SJSA1 (cell line): ENCODE results near the gene RDH5. TPM values are rescaled to one million over a fixed set of nuclear protein-coding genes. Genes with fewer than 3 reads are reported as not detected.

Source experiments
- DNase-seq, 2 experiments: peaks; one replicate each; pipeline ENCODE4 v3.0.0-alpha.2; 2015 to 2020; ENCODE audit warnings: low spot score in 2 of 2, low read depth in 1 of 2
- H3K27ac ChIP-seq: fragments of 250-450 bp; sonication (Bioruptor Pico); 2 replicates; pipeline ENCODE4 v1.5.1; 2020; ENCODE audit warnings: mild to moderate bottlenecking, moderate library complexity
- H3K27me3 ChIP-seq: fragments of 250-450 bp; sonication (Bioruptor Pico); replicated peaks from 2 replicates; pipeline ENCODE4 v1.5.1; 2020; ENCODE audit warnings: mild to moderate bottlenecking, moderate library complexity
- H3K36me3 ChIP-seq: fragments of 250-450 bp; sonication (Bioruptor Pico); 2 replicates; pipeline ENCODE4 v1.5.1; 2020; ENCODE audit warnings: mild to moderate bottlenecking
- H3K4me1 ChIP-seq: fragments of 250-450 bp; sonication (Bioruptor Pico); replicated peaks from 2 replicates; pipeline ENCODE4 v1.6.1; 2021; ENCODE audit warnings: mild to moderate bottlenecking
- H3K4me3 ChIP-seq: fragments of 250-450 bp; sonication (Bioruptor Pico); 2 replicates; pipeline ENCODE4 v1.5.1; 2020; ENCODE audit warnings: mild to moderate bottlenecking
- H3K9me3 ChIP-seq: fragments of 250-450 bp; sonication (Bioruptor Pico); replicated peaks from 2 replicates; pipeline ENCODE4 v1.5.1; 2020; ENCODE audit warnings: mild to moderate bottlenecking
- total RNA-seq: library from RNA; depleted of rRNA; stranded (reverse); fragments of >200 nt; shearing (Covaris generic); gene quantifications from 2 replicates; pipeline ENCODE4 v1.2.3, GENCODE V29; 2014

The RDH5 gene
- total RNA-seq, 1 experiment from 2014 or later: 1.9 TPM

DNA sequence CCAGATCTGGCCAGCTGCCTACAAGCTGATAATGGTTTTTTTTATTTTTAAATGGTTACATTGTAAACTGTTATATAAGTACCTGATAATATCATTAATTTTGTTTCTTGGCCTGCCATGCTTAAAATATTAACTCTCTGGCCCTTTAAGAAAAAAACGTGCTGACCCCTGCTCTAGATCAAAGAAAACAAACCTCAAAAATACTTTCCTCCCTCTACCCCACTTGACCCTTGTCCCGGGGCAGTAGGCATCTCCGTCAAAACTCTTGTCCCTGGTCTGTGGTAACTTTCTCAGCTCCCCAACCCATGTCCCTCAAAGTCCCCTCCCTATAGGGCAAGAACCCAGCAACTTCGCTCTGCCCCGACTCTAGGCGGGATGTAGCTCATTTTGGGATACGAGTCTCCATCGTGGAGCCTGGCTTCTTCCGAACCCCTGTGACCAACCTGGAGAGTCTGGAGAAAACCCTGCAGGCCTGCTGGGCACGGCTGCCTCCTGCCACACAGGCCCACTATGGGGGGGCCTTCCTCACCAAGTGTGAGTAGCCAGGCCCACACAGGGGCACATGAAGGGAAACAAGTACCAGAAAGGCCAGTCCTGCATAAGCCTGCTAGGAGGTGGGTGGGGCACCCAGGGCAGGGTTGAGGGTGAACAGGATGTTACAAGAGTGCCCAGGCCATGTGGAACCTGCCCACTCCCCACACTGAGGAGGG is 3.5 kb downstream of the RDH5 start:
- Histone ChIP-seq H3K4me1 (peaks cover 30% of the 10 kb centered on the region), H3K9me3 (no peaks in the 10 kb centered on the region), H3K27me3 (no peaks in the 10 kb centered on the region), H3K4me3 (no peak overlapping the region), H3K36me3 (peaks cover 66% of the 10 kb centered on the region), H3K27ac (no peak overlapping the region)
- no peak for DNase-seq

DNA sequence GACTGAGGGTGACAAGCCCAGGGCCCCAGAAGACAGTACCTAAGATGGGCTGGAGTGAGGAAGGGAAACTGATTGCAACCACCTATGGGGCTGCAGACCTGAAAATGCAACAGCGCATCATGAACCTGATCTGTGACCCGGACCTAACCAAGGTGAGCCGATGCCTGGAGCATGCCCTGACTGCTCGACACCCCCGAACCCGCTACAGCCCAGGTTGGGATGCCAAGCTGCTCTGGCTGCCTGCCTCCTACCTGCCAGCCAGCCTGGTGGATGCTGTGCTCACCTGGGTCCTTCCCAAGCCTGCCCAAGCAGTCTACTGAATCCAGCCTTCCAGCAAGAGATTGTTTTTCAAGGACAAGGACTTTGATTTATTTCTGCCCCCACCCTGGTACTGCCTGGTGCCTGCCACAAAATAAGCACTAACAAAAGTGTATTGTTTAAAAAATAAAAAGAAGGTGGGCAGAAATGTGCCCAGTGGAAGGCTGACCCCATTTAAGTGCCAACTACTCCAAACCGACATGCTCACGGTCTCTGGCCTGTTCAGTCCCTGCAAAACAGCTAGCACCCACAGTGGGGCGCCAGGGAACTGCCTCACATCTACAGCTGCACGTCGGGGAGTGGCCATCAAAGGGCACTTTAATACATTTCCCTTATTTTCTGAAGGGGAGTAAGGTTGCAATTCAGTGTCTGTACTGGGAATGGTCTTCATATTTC is 4.2 kb downstream of the RDH5 start:
- Histone ChIP-seq H3K4me1 (peaks cover 34% of the 10 kb centered on the region), H3K9me3 (no peaks in the 10 kb centered on the region), H3K27ac (no peak overlapping the region), H3K36me3 (peaks cover 66% of the 10 kb centered on the region), H3K27me3 (no peaks in the 10 kb centered on the region), H3K4me3 (no peak overlapping the region)
- peak in 1 of 2 experiments; percentile 70 for DNase-seq

DNA sequence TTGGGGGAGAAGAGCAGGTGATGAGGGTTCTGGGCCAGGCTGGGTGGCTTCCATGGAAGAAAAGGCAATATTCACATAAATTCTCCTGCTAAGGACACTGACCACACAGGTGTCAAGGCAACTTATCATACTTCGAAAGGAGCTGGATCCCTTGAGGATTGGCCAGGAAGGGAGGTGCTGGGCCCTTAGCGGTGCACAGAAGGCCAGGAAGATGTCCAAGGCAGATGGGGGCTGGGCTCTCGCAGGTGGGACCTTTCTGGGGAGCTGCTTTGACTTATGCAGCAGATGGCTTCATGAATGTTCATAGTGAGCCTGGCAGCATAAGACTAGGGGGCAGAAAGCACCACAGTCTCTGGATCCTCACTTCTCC is 4.7 kb downstream of the RDH5 start:
- H3K4me1 ChIP-seq: peaks cover 39% of the 10 kb centered on the region
- no peak overlapping the region for H3K27ac ChIP-seq
- no peak overlapping the region for H3K4me3 ChIP-seq
- H3K9me3 ChIP-seq: no peaks in the 10 kb centered on the region
- no peaks in the 10 kb centered on the region for H3K27me3 ChIP-seq
- peaks cover 66% of the 10 kb centered on the region for H3K36me3 ChIP-seq
- DNase-seq: no peak

DNA sequence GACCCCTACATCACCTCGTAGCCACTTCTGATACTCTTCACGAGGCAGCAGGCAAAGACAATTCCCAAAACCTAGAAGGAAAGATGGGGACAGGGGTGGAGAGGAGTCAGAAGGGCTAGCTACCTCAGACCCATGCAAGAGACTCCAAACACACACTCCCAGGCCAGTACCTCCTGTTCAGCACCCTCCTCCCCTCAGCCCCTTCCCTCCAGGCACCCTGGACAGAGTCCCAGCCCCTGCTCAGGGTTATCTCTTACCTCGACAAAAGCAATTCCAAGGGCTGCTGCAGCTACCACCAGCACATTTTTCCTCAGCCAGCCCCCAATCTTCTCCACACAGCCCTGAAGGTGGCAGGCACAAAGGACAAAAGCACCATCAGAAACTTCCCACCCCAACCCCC is 5.4 kb downstream of the RDH5 start:
- H3K27me3 ChIP-seq: no peaks in the 10 kb centered on the region
- H3K4me1 ChIP-seq: peaks cover 44% of the 10 kb centered on the region
- no peak for DNase-seq
- no peak overlapping the region for H3K4me3 ChIP-seq
- no peaks in the 10 kb centered on the region for H3K9me3 ChIP-seq
- no peak overlapping the region for H3K27ac ChIP-seq
- H3K36me3 ChIP-seq: peaks cover 62% of the 10 kb centered on the region

DNA sequence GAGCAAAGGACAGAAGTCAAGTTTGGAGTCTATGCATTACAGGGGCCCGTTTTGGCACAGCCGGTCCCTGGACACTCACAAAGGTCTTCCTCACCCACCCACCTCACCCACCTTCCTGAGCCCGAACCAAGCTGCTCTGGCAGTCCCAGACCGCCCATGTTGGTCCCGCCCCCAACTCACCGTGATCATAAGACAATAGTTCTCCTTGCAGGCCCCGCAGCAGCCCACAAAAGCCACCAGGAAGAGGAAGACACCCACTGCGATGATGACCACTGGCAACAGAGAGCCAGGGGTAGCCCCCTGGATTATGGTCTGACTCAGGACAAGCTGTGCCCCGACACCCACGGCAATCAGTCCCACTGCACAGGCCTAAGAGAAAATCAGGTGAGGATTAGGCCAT is 6.8 kb downstream of the RDH5 start:
- Histone ChIP-seq H3K27me3 (no peaks in the 10 kb centered on the region), H3K9me3 (no peaks in the 10 kb centered on the region), H3K4me1 (peaks cover 34% of the 10 kb centered on the region), H3K27ac (no peak overlapping the region), H3K4me3 (peak overlapping the region; percentile 56), H3K36me3 (peaks cover 60% of the 10 kb centered on the region)
- no peak for DNase-seq

DNA sequence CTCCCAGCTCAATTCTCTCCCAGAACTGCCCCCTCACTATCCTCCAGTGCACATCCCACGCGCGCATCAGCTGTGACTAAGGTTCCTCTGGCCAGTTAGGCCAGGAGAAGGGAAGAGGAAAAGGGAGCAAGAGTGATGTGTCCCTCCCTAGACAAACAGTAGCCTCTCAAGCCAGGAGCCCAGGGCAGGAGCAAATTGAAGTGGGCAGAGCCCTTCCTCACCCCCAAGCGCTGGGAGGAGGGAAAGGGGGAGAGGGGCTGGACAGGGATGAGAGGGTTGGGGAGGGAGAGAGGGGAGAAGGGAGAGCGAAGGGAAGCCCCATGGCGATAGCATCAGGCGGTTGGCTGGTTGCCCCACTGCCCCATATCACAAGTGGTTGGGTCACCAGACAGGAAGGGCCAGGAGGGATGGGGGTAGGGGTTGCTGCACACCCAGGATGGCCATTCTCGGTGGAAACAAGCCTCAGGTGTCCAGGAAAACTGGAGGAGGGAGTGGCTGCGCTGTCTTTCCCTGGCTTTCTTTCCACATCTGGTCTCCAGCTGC is 7.5 kb downstream of the RDH5 start:
- H3K27ac ChIP-seq: peak overlapping the region; percentile 94
- peaks cover 34% of the 10 kb centered on the region for H3K4me1 ChIP-seq
- no peak for DNase-seq
- peaks cover 56% of the 10 kb centered on the region for H3K36me3 ChIP-seq
- H3K4me3 ChIP-seq: peak overlapping the region; percentile 56
- no peaks in the 10 kb centered on the region for H3K27me3 ChIP-seq
- H3K9me3 ChIP-seq: no peaks in the 10 kb centered on the region

DNA sequence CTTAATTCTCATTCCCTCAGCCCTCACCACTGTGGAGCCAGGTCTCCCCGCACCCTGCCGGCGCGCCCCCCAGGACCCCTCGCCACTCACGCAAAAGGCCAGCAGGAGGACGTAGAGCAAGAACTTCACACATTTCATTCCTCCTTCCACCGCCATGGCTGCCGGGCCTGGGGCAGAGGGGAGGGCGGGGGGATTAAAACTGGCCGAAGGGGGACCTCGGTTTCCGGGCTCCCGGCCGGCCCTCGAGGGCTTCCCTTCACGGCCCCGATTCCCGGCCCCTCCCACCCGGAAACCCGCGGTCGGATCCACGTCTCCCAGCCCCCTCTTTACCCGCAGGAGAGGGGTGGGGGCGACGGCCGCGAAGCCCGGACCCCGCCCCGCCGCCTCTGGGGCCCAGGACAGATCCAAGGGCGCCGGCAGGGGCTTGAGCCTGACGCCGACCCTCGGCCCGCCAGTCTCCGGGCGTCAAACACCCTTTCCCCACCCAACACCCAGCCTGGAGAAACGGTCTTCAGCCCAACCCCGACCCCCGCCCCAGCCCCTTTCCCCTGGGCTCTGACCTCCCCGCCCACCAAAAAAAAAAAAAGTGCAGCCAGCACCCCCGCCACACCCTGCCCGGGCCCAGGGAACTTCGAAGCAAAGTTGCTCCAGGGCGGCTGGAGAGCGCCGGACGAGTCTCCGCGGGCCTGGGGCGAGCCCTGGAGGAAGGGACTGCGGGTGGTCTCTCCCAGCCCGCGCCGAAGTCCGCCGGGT is 8.2 kb downstream of the RDH5 start:
- Histone ChIP-seq H3K27ac (peak overlapping the region; percentile 94), H3K27me3 (no peaks in the 10 kb centered on the region), H3K4me1 (peaks cover 34% of the 10 kb centered on the region), H3K9me3 (no peaks in the 10 kb centered on the region), H3K4me3 (peak overlapping the region; percentile 56), H3K36me3 (peaks cover 49% of the 10 kb centered on the region)
- DNase-seq: peak; percentile 60 to 78

DNA sequence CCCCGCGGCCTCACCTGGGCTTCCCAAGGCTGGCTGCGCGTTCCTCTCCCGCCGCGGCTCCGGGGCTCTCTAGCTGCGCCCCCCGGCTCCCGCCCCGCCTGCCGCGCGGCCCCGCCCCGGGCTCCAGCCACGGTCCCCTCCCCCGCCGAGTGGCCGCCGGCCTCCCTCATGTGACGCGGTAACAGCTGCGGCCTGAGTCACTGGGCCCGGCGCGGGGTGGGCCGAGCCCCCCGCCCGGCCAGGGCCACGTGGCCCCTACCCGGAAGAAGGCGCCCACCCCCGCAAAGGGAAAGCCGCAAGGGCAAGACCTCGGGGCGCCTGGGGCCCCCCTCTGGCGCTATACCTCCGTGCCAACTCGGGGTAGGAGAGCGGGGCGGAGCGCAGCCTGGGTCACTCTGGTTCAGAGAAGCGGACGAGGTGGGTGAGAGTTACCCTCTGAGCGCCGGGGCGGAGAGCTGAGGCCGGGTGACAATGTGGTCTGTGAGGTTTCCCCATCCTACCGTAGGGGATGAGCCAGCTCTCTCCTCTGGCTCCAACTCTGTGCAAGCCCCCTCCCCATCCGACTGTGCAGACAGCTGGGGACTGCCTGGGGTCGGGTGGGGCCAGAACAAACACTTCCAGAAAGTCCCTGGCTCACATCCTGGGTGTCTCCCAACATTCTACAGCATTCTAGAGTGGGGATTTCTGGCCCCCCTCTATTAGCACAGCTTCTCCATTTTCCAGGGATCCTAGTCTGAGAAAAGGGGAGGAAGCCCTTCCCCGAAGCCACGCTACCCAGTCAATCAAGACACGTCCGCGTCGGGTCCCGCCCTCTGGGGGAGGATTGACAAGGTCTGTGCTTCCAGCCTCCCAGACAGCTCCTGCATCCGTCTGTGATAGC is 9.0 kb downstream of the RDH5 start, which contains the start of gene CD63:
Gene CD63, minus strand, starts transcription at position 71 of the 880 bp plus-strand sequence. CDS start 668 bp downstream, outside the sequence.
- H3K4me1 ChIP-seq: peaks cover 34% of the 10 kb centered on the region
- DNase-seq: peak; percentile 86 to 91

DNA sequence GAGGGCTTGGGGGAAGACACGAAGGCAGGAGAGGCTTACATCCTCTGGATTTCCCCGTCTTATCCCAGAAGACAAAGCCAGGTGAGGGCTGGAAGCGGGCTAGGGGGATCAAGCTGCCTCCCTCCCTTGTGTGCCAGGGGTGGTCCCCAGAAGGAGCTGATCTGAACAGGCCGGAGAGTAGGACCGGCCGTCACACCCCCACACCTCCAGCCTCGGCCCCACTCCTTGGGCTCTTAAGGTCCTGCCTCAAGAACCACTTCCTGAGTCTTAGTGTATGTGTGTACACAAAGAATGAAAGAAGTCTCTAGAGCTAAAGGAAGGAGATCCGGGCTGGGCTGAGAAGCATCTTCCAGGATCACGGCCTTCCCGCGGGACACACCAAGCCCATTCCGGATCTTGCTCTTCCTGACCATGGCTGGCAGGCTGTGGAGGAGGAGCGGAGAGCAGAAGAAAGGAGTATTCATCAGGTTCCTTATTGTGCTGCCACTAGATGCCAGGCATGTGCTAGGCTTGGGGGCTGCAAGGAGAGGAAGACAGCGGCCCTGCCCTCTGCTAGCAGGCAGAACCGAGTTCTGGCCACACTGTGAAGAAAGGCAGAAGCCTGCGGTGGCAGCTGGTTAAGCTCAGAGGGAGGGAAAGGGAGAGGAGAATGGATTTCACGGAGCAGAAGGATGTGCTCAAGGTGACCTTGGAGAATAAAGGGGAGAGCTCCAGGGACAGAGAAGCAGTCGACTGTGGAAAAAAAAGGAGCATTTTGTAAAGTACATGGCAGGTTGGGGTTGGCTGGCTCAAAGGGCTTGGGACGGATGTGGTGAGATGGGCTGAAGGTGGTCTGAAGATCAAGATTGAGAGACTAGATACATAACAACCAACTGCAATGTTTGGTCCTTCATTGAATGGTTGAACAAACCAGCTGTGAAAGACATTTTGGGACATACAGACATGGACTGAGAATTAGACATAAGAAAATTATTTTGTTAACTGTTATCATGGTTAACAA is 9.9 kb downstream of the RDH5 start:
- H3K36me3 ChIP-seq: peaks cover 32% of the 10 kb centered on the region
- no peaks in the 10 kb centered on the region for H3K9me3 ChIP-seq
- no peaks in the 10 kb centered on the region for H3K27me3 ChIP-seq
- H3K27ac ChIP-seq: peak overlapping the region; percentile 94
- peak overlapping the region; percentile 56 for H3K4me3 ChIP-seq
- peaks cover 34% of the 10 kb centered on the region for H3K4me1 ChIP-seq
- peak in 1 of 2 experiments; percentile 79 for DNase-seq

More for the DNA sequence above, 9.0 kb downstream of the RDH5 start, which contains the start of gene CD63:
- Histone ChIP-seq H3K36me3 (peaks cover 41% of the 10 kb centered on the region), H3K27me3 (no peaks in the 10 kb centered on the region), H3K9me3 (no peaks in the 10 kb centered on the region), H3K4me3 (peak within 1 kb of the TSS; percentile 56), H3K27ac (peak within 1 kb of the TSS; percentile 94)

DNA sequence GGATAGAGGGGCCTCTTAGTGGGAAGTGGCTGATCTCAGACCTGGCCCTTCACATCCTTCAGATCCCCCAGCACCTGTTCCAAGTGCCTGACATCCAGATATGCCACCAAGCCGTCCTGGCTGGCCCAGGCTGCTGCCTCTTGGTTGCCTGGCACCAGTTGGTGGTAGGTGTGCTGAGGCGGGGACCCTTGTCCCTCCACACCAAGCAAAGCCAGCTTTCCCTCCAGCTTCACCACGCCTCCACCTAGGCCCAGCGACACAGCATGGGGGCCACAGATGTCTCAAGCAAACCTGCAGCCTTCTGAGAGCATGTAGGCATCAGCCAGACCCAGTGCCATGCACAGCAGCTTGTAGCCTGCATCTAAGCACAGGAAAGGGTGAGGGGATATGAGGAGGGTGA is 12.1 kb downstream of the RDH5 start:
- H3K27ac ChIP-seq: no peak overlapping the region
- H3K27me3 ChIP-seq: no peaks in the 10 kb centered on the region
- no peak overlapping the region for H3K4me3 ChIP-seq
- H3K9me3 ChIP-seq: no peaks in the 10 kb centered on the region
- DNase-seq: no peak
- H3K4me1 ChIP-seq: peaks cover 28% of the 10 kb centered on the region
- H3K36me3 ChIP-seq: peaks cover 10% of the 10 kb centered on the region

DNA sequence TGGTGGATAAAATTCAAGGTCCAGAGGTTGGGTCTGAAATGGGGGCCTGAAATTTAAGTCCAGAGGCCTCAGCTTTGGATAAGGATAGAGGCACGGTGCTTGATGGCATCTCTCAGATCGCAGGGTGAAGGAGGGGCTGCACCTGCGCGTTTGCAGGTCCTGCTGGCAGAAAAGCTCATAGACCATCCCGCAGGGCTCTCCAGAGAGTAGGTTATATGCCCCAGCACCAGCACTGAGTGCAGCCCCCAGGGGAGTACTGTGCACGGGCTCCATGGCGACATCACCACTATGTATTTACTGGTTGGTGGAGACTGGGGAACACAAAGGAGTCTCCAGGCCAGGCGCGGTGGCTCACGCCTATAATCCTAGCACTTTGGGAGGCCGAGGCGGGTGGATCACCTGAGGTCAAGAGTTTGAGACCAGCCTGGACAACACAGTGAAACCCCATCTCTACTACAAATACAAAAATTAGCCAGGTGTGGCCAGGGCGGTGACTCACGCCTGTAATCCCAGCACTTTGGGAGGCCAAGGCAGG is 12.9 kb downstream of the RDH5 start:
- Histone ChIP-seq H3K27ac (no peak overlapping the region), H3K4me1 (peaks cover 23% of the 10 kb centered on the region), H3K27me3 (no peaks in the 10 kb centered on the region), H3K9me3 (no peaks in the 10 kb centered on the region), H3K36me3 (peaks cover 2% of the 10 kb centered on the region), H3K4me3 (no peak overlapping the region)
- no peak for DNase-seq

DNA sequence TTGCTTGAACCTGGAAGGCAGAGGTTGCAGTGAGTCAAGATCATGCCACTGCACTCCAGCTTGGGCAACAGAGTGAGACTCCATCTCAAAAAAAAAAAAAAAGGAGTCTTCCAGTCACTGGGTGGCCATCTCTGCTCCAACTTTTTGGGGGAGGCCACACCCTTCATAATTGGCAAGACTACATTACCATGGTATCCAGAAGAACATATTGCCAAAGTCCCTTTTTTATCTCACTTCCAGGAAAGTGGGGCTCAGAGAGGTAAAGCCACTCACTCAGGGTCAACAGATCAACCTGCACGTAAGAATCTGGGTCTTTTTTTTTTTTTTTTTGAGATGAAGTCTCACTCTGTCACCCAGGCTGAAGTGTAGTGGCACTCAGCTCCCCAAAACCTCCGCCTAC is 13.7 kb downstream of the RDH5 start:
- Histone ChIP-seq H3K36me3 (no peaks in the 10 kb centered on the region), H3K4me3 (no peak overlapping the region), H3K4me1 (peaks cover 25% of the 10 kb centered on the region), H3K27ac (no peak overlapping the region), H3K9me3 (no peaks in the 10 kb centered on the region), H3K27me3 (no peaks in the 10 kb centered on the region)
- DNase-seq: no peak
